GM12878 (cell line): ENCODE data around the gene CHRDL1. TPM values are rescaled to one million over a fixed set of nuclear protein-coding genes. Genes with fewer than 3 reads are reported as not detected.

Experiments used
- ATAC-seq: fragments of 200-7000 bp; cut with Tn5 transposase; 3 replicates; pipeline ENCODE4 v1.9.1; 2020; ENCODE audit warnings: mild to moderate bottlenecking, moderate library complexity
- BruUV-seq: library from RNA; stranded (reverse); fragments of 400-500 nt; replicated peaks from 2 replicates; lab custom pipeline; 2021; lab: Mats Ljungman, UMichigan
- CTCF ChIA-PET: fragments of 300-600 bp; sonication (Branson Sonifier 250); formaldehyde crosslinking; extraction: SDS; loops from one replicate; lab custom pipeline; 2021; ENCODE audit warnings: inconsistent platforms; lab: Yijun Ruan, JAX
- POLR2A ChIA-PET: fragments of 350-600 bp; formaldehyde crosslinking; extraction: SDS; loops from one replicate; lab custom pipeline; 2021; ENCODE audit warnings: inconsistent platforms; lab: Charles Lee
- RAD21 ChIA-PET: fragments of 300-600 bp; sonication (Branson Sonifier 250); formaldehyde crosslinking; loops from one replicate; lab custom pipeline; 2023; ENCODE audit warnings: antibody characterized with exemption; ENCODE audit not compliant: unreplicated experiment; lab: Charles Lee
- SMC1A ChIA-PET: fragments of 300-600 bp; sonication (Branson Sonifier 250); formaldehyde crosslinking; loops from one replicate; lab custom pipeline; 2023; ENCODE audit not compliant: unreplicated experiment, uncharacterized antibody; lab: Charles Lee
- DNase-seq: peaks from one replicate; pipeline ENCODE4 v3.0.0-alpha.2; 2011; ENCODE audit warnings: low read depth, low spot score
- FAIRE-seq: peaks from 3 replicates; lab custom pipeline; 2011; peaks lifted over from hg19 to GRCh38; lab: Jason Lieb, UNC
- H2AFZ ChIP-seq: 2 replicates; pipeline ENCODE4 v1.6.0; 2011; ENCODE audit warnings: low read depth, low read length, control low read depth; ENCODE audit not compliant: control insufficient read depth
- H3K27ac ChIP-seq: 2 replicates; pipeline ENCODE4 v1.5.1; 2011; ENCODE audit warnings: control low read depth; ENCODE audit not compliant: control insufficient read depth, insufficient read depth
- H3K27me3 ChIP-seq, 2 experiments: replicated peaks in 1 of 2; 2 replicates each; pipeline versions ENCODE4 v1.6.0 to v1.6.1; 2011; ENCODE audit warnings: low read length in 1 of 2; ENCODE audit not compliant: control insufficient read depth in 2 of 2, insufficient read depth in 2 of 2
- H3K36me3 ChIP-seq, 2 experiments: 2 replicates each; pipeline ENCODE4 v1.5.1; 2011; ENCODE audit warnings: low read length in 1 of 2; ENCODE audit not compliant: control insufficient read depth in 2 of 2, insufficient read depth in 2 of 2
- H3K4me1 ChIP-seq: 2 replicates; pipeline ENCODE4 v1.6.1; 2011; ENCODE audit warnings: mild to moderate bottlenecking, low read length, moderate library complexity, mixed read lengths; ENCODE audit not compliant: control insufficient read depth, insufficient read depth
- H3K4me2 ChIP-seq: 2 replicates; pipeline ENCODE4 v1.6.0; 2011; ENCODE audit warnings: control low read depth; ENCODE audit not compliant: control insufficient read depth, insufficient read depth
- H3K4me3 ChIP-seq: fragments of 200-600 bp; sonication (generic); 2 replicates; pipeline ENCODE4 v1.5.1; 2016
- H3K79me2 ChIP-seq: 2 replicates; pipeline ENCODE4 v1.6.0; 2011; ENCODE audit warnings: low read length; ENCODE audit not compliant: control insufficient read depth, insufficient read depth
- H3K9ac ChIP-seq: 2 replicates; pipeline ENCODE4 v1.8.0; 2011; ENCODE audit warnings: low read length, control low read depth, mixed read lengths; ENCODE audit not compliant: control insufficient read depth, insufficient read depth
- H3K9me3 ChIP-seq: replicated peaks from 3 replicates; pipeline ENCODE4 v1.5.1; 2011; ENCODE audit warnings: mild to moderate bottlenecking, low read length; ENCODE audit not compliant: control insufficient read depth, insufficient read depth
- H4K20me1 ChIP-seq: 2 replicates; pipeline ENCODE4 v1.6.0; 2011; ENCODE audit not compliant: control insufficient read depth, insufficient read depth
- CBX3 ChIP-seq: fragments of 200-600 bp; sonication (generic); IDR thresholded peaks from 2 replicates; pipeline ENCODE4 v1.6.1; 2016; ENCODE audit warnings: low read depth, borderline replicate concordance
- CBX5 ChIP-seq: sonication (generic); IDR thresholded peaks from 2 replicates; pipeline ENCODE4 v1.6.1; 2016; ENCODE audit warnings: low read depth, moderate library complexity, mild to moderate bottlenecking, inconsistent platforms
- CHD4 ChIP-seq: fragments of 200-600 bp; sonication (generic); IDR thresholded peaks from 2 replicates; pipeline ENCODE4 v1.6.1; 2016; ENCODE audit warnings: mild to moderate bottlenecking
- CREB1 ChIP-seq: IDR thresholded peaks from 2 replicates; pipeline ENCODE4 v1.6.1; 2012; ENCODE audit warnings: low read depth, mild to moderate bottlenecking, inconsistent platforms
- CREM ChIP-seq: IDR thresholded peaks from 2 replicates; pipeline ENCODE4 v1.6.1; 2014; ENCODE audit warnings: antibody characterized with exemption, low read depth
- JUNB ChIP-seq: IDR thresholded peaks from 2 replicates; pipeline ENCODE4 v1.6.1; 2016; ENCODE audit warnings: antibody characterized with exemption, mild to moderate bottlenecking
- KAT2A ChIP-seq: conservative IDR thresholded peaks from 2 replicates; pipeline ENCODE4 v1.6.1; 2011; ENCODE audit warnings: low read depth, low read length; ENCODE audit not compliant: control insufficient read depth
- MYC ChIP-seq: IDR thresholded peaks from 2 replicates; pipeline ENCODE4 v1.6.1; 2011; ENCODE audit warnings: mild to moderate bottlenecking, low read length, moderate library complexity, inconsistent platforms; ENCODE audit not compliant: insufficient read depth, insufficient replicate concordance, insufficient read length, severe bottlenecking
- NBN ChIP-seq: fragments of 450-650 bp; IDR thresholded peaks from 2 replicates; pipeline ENCODE4 v1.6.1; 2016
- SMAD5 ChIP-seq: IDR thresholded peaks from 2 replicates; pipeline ENCODE4 v1.6.1; 2016; ENCODE audit warnings: antibody characterized with exemption, low read depth
- SMC3 ChIP-seq: IDR thresholded peaks from 2 replicates; pipeline ENCODE4 v1.6.1; 2011; ENCODE audit warnings: low read length, improper control_type of control experiment, borderline replicate concordance
- SPI1 ChIP-seq: IDR thresholded peaks from 2 replicates; pipeline ENCODE4 v1.6.1; 2011; ENCODE audit warnings: low read depth, mild to moderate bottlenecking, low read length, moderate library complexity, borderline replicate concordance; ENCODE audit not compliant: insufficient read depth
- ZBTB11 ChIP-seq: fragments of 450-650 bp; formaldehyde crosslinking; IDR thresholded peaks from 2 replicates; pipeline ENCODE4 v1.5.0; 2022; ENCODE audit warnings: mild to moderate bottlenecking, missing genetic modification characterization
- WGBS: methylation state at CpG from one replicate; pipeline ENCODE4 v1.1.6; 2016; ENCODE audit warnings: low lambda C conversion rate; ENCODE audit not compliant: insufficient replicate concordance, insufficient coverage; ENCODE audit errors: missing lambda C conversion rate; 5-methylcytosine and 5-hydroxymethylcytosine counted together
- in situ Hi-C: fragments of 300-500 bp; cut with MboI; formaldehyde crosslinking; loops from 9 replicates; pipeline ENCODE4 v1.14.3; 2018; ENCODE audit warnings: mixed read lengths
- intact Hi-C: fragments of 100-400 bp; cut with micrococcal nuclease; formaldehyde crosslinking; loops from one replicate; pipeline ENCODE4 v1.14.2; 2022; ENCODE audit not compliant: unreplicated experiment
- polyA plus RNA-seq, 11 experiments: library from polyadenylated mRNA; depleted of rRNA in 4 of 11; unstranded in 6 of 11; stranded (reverse) in 5 of 11; fragments of >200 nt; fragmentation: Nextera tagmentation in 4 of 11; fragmentation: Illumina TruSeq in 1 of 11; extraction: Ambion mirVana in 4 of 11; extraction: Trizol in 1 of 11; gene quantifications; 1 replicate in 1 of 11; 2 replicates in 10 of 11; pipeline versions ENCODE4 v1.2.1 to v1.2.3, GENCODE V29; 2011 to 2016; ENCODE audit warnings: inconsistent platforms in 2 of 11, missing spikeins in 2 of 11, low read depth in 1 of 11
- total RNA-seq, 4 experiments: library from RNA; depleted of rRNA in 3 of 4; stranded (reverse); fragments of >200 nt in 3 of 4; fragmentation: Illumina TruSeq in 1 of 4; extraction: Trizol in 1 of 4; gene quantifications; 2 replicates each; pipeline versions ENCODE4 v1.2.1 to v1.2.3, GENCODE V29; 2013 to 2021

CHRDL1 gene
- total and polyA plus RNA-seq, 10 of the 15 experiments (the other 5 are each of a cell fraction or from before 2014, with no cell fraction given) = 0.05 to 0.47 (median 0.25) TPM

GRCh38 chrX:110758781-110759422, 36.7 kb downstream of the CHRDL1 start (continued):
- TF ChIP-seq CBX5 = no peak
- no peak for TF ChIP-seq NBN
- TF ChIP-seq CBX3 = no peak
- TF ChIP-seq SPI1 = no peak
- TF ChIP-seq ZBTB11 (CRISPR knock-in tag) = no peak
- no peak for TF ChIP-seq SMC3
- TF ChIP-seq MYC = no peak
- TF ChIP-seq JUNB = no peak
- no peak for TF ChIP-seq CHD4
- TF ChIP-seq CREM = no peak

GRCh38 chrX:110755611-110756010, 40.0 kb downstream of the CHRDL1 start:
- CTCF ChIA-PET = interaction anchor here (0.9 kb wide), 1 partner anchor 12 kb away, joined by 3 read pairs; no protein-coding TSS in a partner anchor
- Histone ChIP-seq H4K20me1 (no peaks in the 10 kb centered on the region), H3K27ac (no peak overlapping the region), H3K79me2 (no peaks in the 10 kb centered on the region), H3K27me3 (no peaks in the 10 kb centered on the region), H3K4me2 (no peak overlapping the region), H3K9me3 (no peaks in the 10 kb centered on the region), H3K36me3 (no peaks in the 10 kb centered on the region), H2AFZ (no peak overlapping the region), H3K9ac (no peak overlapping the region), H3K4me1 (no peaks in the 10 kb centered on the region), H3K4me3 (no peak overlapping the region)
- POLR2A ChIA-PET = no interaction called here
- 43% methylated on average over 3 of the region's 3 CpGs for WGBS
- intact Hi-C loops (no loop called here), in situ Hi-C loops (no loop called here)
- DNase-seq (no peak), FAIRE-seq (no peak), ATAC-seq (no peak)
- RAD21 ChIA-PET = no interaction called here
- TF ChIP-seq SMAD5 (no peak), CREB1 (no peak), KAT2A (no peak)
- SMC1A ChIA-PET = interaction anchor here (0.8 to 1.9 kb wide), 2 partner anchors 13 kb away, joined by 4 to 5 read pairs; no protein-coding TSS in a partner anchor
- BruUV-seq = no TSS peak
